Heart left ventricle (tissue), 13 donors: ENCODE data around the gene DPYSL5.

Source experiments
- CTCF ChIP-seq, 12 donors: fragments of 200-600 bp; sonication (generic) in 4 of 12; IDR thresholded peaks; one replicate each; pipeline versions ENCODE4 v1.5.0 to v1.8.0; 2018 to 2022; ENCODE audit warnings: antibody characterized with exemption in 12 of 12, mild to moderate bottlenecking in 5 of 12
- POLR2A ChIP-seq, 2 donors: fragments of 450-650 bp; IDR thresholded peaks; one replicate each; pipeline ENCODE4 v1.6.1; 2017; ENCODE audit warnings: antibody characterized with exemption in 2 of 2, mild to moderate bottlenecking in 2 of 2, moderate library complexity in 2 of 2
- donor health status: ischemic (EF 13 %, LVEDD 7.1; RV severe dilation, severe dysfunction).
- donor health status: DM: no; HTN: yes; CAD: no.
- donor health status: DM: no; HTN: no; CAD: no.
- donor health status: ischemic (EF 25% LVEDD 6.9; RV normal size, moderate dysfunction).
- donor health status: ischemic (EF 25% LVEDD 5.7; RV mildly dilated, moderate dysfunction).
- donor health status: ischemic (EF 35%, LVEDD 5.7; RV mildly dilated, moderate dysfunction).
- donor health status: nonischemic (EF 11% LVEDD 7.7; RV severe dilation, severe dysfunction).
- donor health status: DM: yes; HTN: yes; CAD: no.
- donor health status: PGD.
- donor health status: ischemic (EF 29% LVEDD 5.4; RV normal size, mild dysfunction).
- donor health status: nonischemic (EF 23%, LVEDD 6.1; RV moderate dilation, normal function).

- no peak for TF ChIP-seq POLR2A (IDR thresholded peaks at IDR 0.05)
- TF ChIP-seq CTCF (IDR thresholded peaks at IDR 0.05), result no peak
These were observed 40.0 kb upstream of the DPYSL5 start for GRCh38 chr2:26807788-26808460.
